K562 (cell line): ENCODE measurements around the gene PRDM16. TPM values are rescaled to one million over a fixed set of nuclear protein-coding genes. Genes with fewer than 3 reads are reported as not detected.

Experiments used
- ATAC-seq: fragments of 200-7000 bp; cut with Tn5 transposase; 3 replicates; pipeline ENCODE4 v1.9.1; 2020; ENCODE audit warnings: moderate library complexity
- BruUV-seq: library from RNA; stranded (reverse); fragments of 400-500 nt; replicated peaks from 2 replicates; lab custom pipeline; 2021; lab: Mats Ljungman, UMichigan
- CTCF ChIA-PET: fragments of 300-600 bp; formaldehyde crosslinking; extraction: SDS; loops from one replicate; lab custom pipeline; 2021; ENCODE audit warnings: low intra/inter-chr PET ratio; lab: Yijun Ruan, JAX
- POLR2A ChIA-PET: fragments of 300-600, 350-650 bp; sonication (Branson Sonifier 250); formaldehyde crosslinking; extraction: SDS; loops from one replicate; lab custom pipeline; 2021; ENCODE audit warnings: antibody characterized with exemption, inconsistent platforms; lab: Yijun Ruan, JAX
- DNase-seq, 4 experiments: peaks; one replicate each; pipeline versions ENCODE4 v3.0.0 to v3.0.0-alpha.2; 2011 to 2018; ENCODE audit warnings: low spot score in 3 of 4, mixed read lengths in 3 of 4; ENCODE audit errors: extremely low read depth in 1 of 4
- FAIRE-seq: peaks from 2 replicates; lab custom pipeline; 2011; peaks lifted over from hg19 to GRCh38; lab: Jason Lieb, UNC
- H2AFZ ChIP-seq: 2 replicates; pipeline ENCODE4 v1.6.0; 2011; ENCODE audit warnings: low read depth, low read length, control low read depth, inconsistent platforms
- H3K27ac ChIP-seq: fragments of 200-600 bp; 3 replicates; pipeline ENCODE4 v1.8.0; 2011; ENCODE audit warnings: low read depth, mild to moderate bottlenecking, control low read depth, inconsistent platforms, low read length, moderate library complexity, mixed read lengths; ENCODE audit errors: extremely low read depth
- H3K27me3 ChIP-seq, 2 experiments: fragments of 300-600 bp in 1 of 2; 2 replicates in 1 of 2; 3 replicates in 1 of 2; pipeline versions ENCODE4 v1.6.0 to v1.8.0; 2011; ENCODE audit warnings: inconsistent platforms in 2 of 2, low read length in 2 of 2, mild to moderate bottlenecking in 1 of 2, mixed read lengths in 1 of 2, moderate library complexity in 1 of 2; ENCODE audit not compliant: control insufficient read depth in 2 of 2, insufficient read depth in 2 of 2
- H3K36me3 ChIP-seq: fragments of 300-600 bp; 3 replicates; pipeline ENCODE4 v1.8.0; 2011; ENCODE audit warnings: mild to moderate bottlenecking, low read length, inconsistent platforms; ENCODE audit not compliant: control insufficient read depth, insufficient read depth
- H3K4me1 ChIP-seq, 2 experiments: fragments of 200-600 bp in 1 of 2; replicated peaks in 1 of 2; 2 replicates in 1 of 2; 3 replicates in 1 of 2; pipeline versions ENCODE4 v1.5.1 to v1.8.0; 2011; ENCODE audit warnings: inconsistent platforms in 2 of 2, low read length in 2 of 2, mild to moderate bottlenecking in 1 of 2, mixed read lengths in 1 of 2, moderate library complexity in 1 of 2; ENCODE audit not compliant: control insufficient read depth in 2 of 2, insufficient read depth in 2 of 2
- H3K4me2 ChIP-seq: 2 replicates; pipeline ENCODE4 v1.6.1; 2011; ENCODE audit warnings: low read length, control low read depth, inconsistent platforms, mixed read lengths; ENCODE audit not compliant: insufficient read depth
- H3K4me3 ChIP-seq: fragments of 200-600 bp; sonication (generic), shearing (Covaris generic); 2 replicates; pipeline ENCODE4 v1.5.1; 2016; ENCODE audit warnings: control low read depth, inconsistent platforms
- H3K79me2 ChIP-seq: fragments of 200-600 bp; 3 replicates; pipeline ENCODE4 v1.8.0; 2011; ENCODE audit warnings: low read length, inconsistent platforms; ENCODE audit not compliant: control insufficient read depth, insufficient read depth
- H3K9ac ChIP-seq, 2 experiments: 2 replicates each; pipeline versions ENCODE4 v1.6.0 to v1.6.1; 2011; ENCODE audit warnings: low read depth in 2 of 2, low read length in 2 of 2, control low read depth in 1 of 2, inconsistent platforms in 1 of 2, mild to moderate bottlenecking in 1 of 2, mixed read lengths in 1 of 2; ENCODE audit not compliant: insufficient read depth in 1 of 2
- H3K9me1 ChIP-seq: one replicate; pipeline ENCODE4 v1.6.0; 2011; ENCODE audit warnings: inconsistent platforms, mild to moderate bottlenecking, low read length, moderate library complexity; ENCODE audit not compliant: control insufficient read depth, insufficient read depth
- H3K9me3 ChIP-seq: replicated peaks from 2 replicates; pipeline ENCODE4 v1.5.1; 2011; ENCODE audit warnings: low read depth, low read length, inconsistent platforms; ENCODE audit not compliant: control insufficient read depth, insufficient read depth
- H4K20me1 ChIP-seq: replicated peaks from 2 replicates; pipeline ENCODE4 v1.6.1; 2011; ENCODE audit warnings: low read length, inconsistent platforms, mixed read lengths; ENCODE audit not compliant: control insufficient read depth, insufficient read depth
- SIN3A ChIP-seq, 2 experiments: fragments of 150-350 bp in 1 of 2; IDR thresholded peaks; 2 replicates each; pipeline ENCODE4 v1.6.1; 2011 to 2016; ENCODE audit warnings: borderline replicate concordance in 2 of 2, low read depth in 2 of 2, low read length in 2 of 2, mild to moderate bottlenecking in 2 of 2, moderate library complexity in 2 of 2; ENCODE audit not compliant: control insufficient read depth in 1 of 2
- TAF15 ChIP-seq: fragments of 200-400 bp; formaldehyde crosslinking; IDR thresholded peaks from 2 replicates; pipeline ENCODE4 v1.6.1; 2017; ENCODE audit warnings: mild to moderate bottlenecking, low read depth, low read length, moderate library complexity
- ZNF444 ChIP-seq: fragments of 250-450 bp; sonication (Bioruptor Pico); IDR thresholded peaks from 2 replicates; pipeline ENCODE4 v1.4.0; 2020; ENCODE audit warnings: mild to moderate bottlenecking, moderate library complexity
- WGBS: fragments of 100-300 bp; shearing (Covaris generic); methylation state at CpG from one replicate; pipeline ENCODE4 v1.1.6; 2016; ENCODE audit warnings: low coverage, mixed read lengths; ENCODE audit not compliant: insufficient coverage; ENCODE audit errors: missing lambda C conversion rate; 5-methylcytosine and 5-hydroxymethylcytosine counted together
- in situ Hi-C: fragments of 300-500 bp; cut with MboI; formaldehyde crosslinking; loops from 4 replicates; pipeline ENCODE4 v1.15.0; 2018; ENCODE audit warnings: inconsistent platforms, mixed read lengths
- intact Hi-C: fragments of 100-400 bp; cut with micrococcal nuclease; formaldehyde crosslinking; loops from 2 replicates; pipeline ENCODE4 v1.14.2; 2022
- polyA plus RNA-seq, 8 experiments: library from polyadenylated mRNA; depleted of rRNA in 4 of 8; stranded (reverse) in 5 of 8; unstranded in 3 of 8; fragments of >200 nt; fragmentation: Nextera tagmentation in 2 of 8; fragmentation: Illumina TruSeq in 1 of 8; extraction: Ambion mirVana in 2 of 8; extraction: Trizol in 1 of 8; gene quantifications; 2 replicates each; pipeline versions ENCODE4 v1.2.1 to v1.2.3, GENCODE V29; 2011 to 2014; ENCODE audit warnings: inconsistent platforms in 1 of 8, missing spikeins in 1 of 8
- total RNA-seq, 7 experiments: library from RNA; depleted of rRNA in 6 of 7; stranded (reverse); fragments of >200 nt in 6 of 7; fragmentation: Illumina TruSeq in 2 of 7; extraction: Trizol in 2 of 7; gene quantifications; 2 replicates each; pipeline versions ENCODE4 v1.2.1 to v1.2.3, GENCODE V29; 2011 to 2021; ENCODE audit warnings: low replicate concordance in 1 of 7
- TF ChIP-seq, protein P1 (sequence below): fragments of 450-650 bp; IDR thresholded peaks from 2 replicates; pipeline ENCODE4 v1.6.1; 2016; ENCODE audit warnings: antibody characterized with exemption
- TF ChIP-seq, protein P2 (sequence below): fragments of 450-650 bp; IDR thresholded peaks from 2 replicates; pipeline ENCODE4 v1.6.1; 2016; ENCODE audit warnings: mild to moderate bottlenecking, moderate library complexity

Gene PRDM16
- total and polyA plus RNA-seq, 9 of the 15 experiments (the other 6 are each of a cell fraction or from before 2014, with no cell fraction given) = 0.10 to 0.27 TPM; not detected in 7

- ChIA-PET POLR2A (interaction anchor here (0.5 to 0.6 kb wide), 2 partner anchors 43 to 89 kb away, joined by 3 read pairs; no protein-coding TSS in a partner anchor), CTCF (no interaction called here)
- H3K9ac ChIP-seq = no peak overlapping the region; a peak in 1 of 4 replicates
- no peak overlapping the region for H3K4me3 ChIP-seq
- H3K27ac ChIP-seq = no peak overlapping the region
- no peaks in the 10 kb centered on the region for H3K79me2 ChIP-seq
- no peak overlapping the region for H2AFZ ChIP-seq
- TF ChIP-seq, protein P1, sequence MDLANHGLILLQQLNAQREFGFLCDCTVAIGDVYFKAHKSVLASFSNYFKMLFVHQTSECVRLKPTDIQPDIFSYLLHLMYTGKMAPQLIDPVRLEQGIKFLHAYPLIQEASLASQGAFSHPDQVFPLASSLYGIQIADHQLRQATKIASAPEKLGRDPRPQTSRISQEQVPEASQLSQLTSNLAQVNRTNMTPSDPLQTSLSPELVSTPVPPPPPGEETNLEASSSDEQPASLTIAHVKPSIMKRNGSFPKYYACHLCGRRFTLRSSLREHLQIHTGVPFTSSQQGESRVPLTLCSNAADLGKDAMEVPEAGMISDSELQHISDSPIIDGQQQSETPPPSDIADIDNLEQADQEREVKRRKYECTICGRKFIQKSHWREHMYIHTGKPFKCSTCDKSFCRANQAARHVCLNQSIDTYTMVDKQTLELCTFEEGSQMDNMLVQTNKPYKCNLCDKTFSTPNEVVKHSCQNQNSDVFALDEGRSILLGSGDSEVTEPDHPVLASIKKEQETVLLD = no peak
- TF ChIP-seq, protein P2, sequence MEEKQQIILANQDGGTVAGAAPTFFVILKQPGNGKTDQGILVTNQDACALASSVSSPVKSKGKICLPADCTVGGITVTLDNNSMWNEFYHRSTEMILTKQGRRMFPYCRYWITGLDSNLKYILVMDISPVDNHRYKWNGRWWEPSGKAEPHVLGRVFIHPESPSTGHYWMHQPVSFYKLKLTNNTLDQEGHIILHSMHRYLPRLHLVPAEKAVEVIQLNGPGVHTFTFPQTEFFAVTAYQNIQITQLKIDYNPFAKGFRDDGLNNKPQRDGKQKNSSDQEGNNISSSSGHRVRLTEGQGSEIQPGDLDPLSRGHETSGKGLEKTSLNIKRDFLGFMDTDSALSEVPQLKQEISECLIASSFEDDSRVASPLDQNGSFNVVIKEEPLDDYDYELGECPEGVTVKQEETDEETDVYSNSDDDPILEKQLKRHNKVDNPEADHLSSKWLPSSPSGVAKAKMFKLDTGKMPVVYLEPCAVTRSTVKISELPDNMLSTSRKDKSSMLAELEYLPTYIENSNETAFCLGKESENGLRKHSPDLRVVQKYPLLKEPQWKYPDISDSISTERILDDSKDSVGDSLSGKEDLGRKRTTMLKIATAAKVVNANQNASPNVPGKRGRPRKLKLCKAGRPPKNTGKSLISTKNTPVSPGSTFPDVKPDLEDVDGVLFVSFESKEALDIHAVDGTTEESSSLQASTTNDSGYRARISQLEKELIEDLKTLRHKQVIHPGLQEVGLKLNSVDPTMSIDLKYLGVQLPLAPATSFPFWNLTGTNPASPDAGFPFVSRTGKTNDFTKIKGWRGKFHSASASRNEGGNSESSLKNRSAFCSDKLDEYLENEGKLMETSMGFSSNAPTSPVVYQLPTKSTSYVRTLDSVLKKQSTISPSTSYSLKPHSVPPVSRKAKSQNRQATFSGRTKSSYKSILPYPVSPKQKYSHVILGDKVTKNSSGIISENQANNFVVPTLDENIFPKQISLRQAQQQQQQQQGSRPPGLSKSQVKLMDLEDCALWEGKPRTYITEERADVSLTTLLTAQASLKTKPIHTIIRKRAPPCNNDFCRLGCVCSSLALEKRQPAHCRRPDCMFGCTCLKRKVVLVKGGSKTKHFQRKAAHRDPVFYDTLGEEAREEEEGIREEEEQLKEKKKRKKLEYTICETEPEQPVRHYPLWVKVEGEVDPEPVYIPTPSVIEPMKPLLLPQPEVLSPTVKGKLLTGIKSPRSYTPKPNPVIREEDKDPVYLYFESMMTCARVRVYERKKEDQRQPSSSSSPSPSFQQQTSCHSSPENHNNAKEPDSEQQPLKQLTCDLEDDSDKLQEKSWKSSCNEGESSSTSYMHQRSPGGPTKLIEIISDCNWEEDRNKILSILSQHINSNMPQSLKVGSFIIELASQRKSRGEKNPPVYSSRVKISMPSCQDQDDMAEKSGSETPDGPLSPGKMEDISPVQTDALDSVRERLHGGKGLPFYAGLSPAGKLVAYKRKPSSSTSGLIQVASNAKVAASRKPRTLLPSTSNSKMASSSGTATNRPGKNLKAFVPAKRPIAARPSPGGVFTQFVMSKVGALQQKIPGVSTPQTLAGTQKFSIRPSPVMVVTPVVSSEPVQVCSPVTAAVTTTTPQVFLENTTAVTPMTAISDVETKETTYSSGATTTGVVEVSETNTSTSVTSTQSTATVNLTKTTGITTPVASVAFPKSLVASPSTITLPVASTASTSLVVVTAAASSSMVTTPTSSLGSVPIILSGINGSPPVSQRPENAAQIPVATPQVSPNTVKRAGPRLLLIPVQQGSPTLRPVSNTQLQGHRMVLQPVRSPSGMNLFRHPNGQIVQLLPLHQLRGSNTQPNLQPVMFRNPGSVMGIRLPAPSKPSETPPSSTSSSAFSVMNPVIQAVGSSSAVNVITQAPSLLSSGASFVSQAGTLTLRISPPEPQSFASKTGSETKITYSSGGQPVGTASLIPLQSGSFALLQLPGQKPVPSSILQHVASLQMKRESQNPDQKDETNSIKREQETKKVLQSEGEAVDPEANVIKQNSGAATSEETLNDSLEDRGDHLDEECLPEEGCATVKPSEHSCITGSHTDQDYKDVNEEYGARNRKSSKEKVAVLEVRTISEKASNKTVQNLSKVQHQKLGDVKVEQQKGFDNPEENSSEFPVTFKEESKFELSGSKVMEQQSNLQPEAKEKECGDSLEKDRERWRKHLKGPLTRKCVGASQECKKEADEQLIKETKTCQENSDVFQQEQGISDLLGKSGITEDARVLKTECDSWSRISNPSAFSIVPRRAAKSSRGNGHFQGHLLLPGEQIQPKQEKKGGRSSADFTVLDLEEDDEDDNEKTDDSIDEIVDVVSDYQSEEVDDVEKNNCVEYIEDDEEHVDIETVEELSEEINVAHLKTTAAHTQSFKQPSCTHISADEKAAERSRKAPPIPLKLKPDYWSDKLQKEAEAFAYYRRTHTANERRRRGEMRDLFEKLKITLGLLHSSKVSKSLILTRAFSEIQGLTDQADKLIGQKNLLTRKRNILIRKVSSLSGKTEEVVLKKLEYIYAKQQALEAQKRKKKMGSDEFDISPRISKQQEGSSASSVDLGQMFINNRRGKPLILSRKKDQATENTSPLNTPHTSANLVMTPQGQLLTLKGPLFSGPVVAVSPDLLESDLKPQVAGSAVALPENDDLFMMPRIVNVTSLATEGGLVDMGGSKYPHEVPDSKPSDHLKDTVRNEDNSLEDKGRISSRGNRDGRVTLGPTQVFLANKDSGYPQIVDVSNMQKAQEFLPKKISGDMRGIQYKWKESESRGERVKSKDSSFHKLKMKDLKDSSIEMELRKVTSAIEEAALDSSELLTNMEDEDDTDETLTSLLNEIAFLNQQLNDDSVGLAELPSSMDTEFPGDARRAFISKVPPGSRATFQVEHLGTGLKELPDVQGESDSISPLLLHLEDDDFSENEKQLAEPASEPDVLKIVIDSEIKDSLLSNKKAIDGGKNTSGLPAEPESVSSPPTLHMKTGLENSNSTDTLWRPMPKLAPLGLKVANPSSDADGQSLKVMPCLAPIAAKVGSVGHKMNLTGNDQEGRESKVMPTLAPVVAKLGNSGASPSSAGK = no peak
- TF ChIP-seq ZNF444 = no peak
- no peak for TF ChIP-seq SIN3A (IDR thresholded peaks at IDR 0.05; ENCODE audit: borderline replicate concordance in 2 of 2, control insufficient read depth in 1 of 2, low read depth in 2 of 2, low read length in 2 of 2)
- no peak for TF ChIP-seq TAF15
- H3K27me3 ChIP-seq = peaks cover 12 to 79% of the 10 kb centered on the region in 2 experiments; a peak in 4 of 5 replicates
- H4K20me1 ChIP-seq = peaks cover 32% of the 10 kb centered on the region
- ATAC-seq = no peak
- no peak for DNase-seq
- no peaks in the 10 kb centered on the region for H3K36me3 ChIP-seq
- no peak for FAIRE-seq
- in situ Hi-C loops = no loop called here
- no TSS peak for BruUV-seq
- intact Hi-C loops = no loop called here
- WGBS = under 1% methylated on average over 37 of the region's 37 CpGs
- no peaks in the 10 kb centered on the region for H3K9me3 ChIP-seq
- no peaks in the 10 kb centered on the region; a peak in 1 of 5 replicates for H3K4me1 ChIP-seq
- no peak overlapping the region for H3K4me2 ChIP-seq
- no peaks in the 10 kb centered on the region for H3K9me1 ChIP-seq
Measured at GRCh38 chr1:3275471-3276340, 206.7 kb downstream of the PRDM16 start.
